KMS-11 (cell line): ENCODE data around the gene CDH11.

Experiments
- H2AFZ ChIP-seq: fragments of 200-600 bp; sonication (generic); 2 replicates; pipeline ENCODE4 v1.6.1; 2016; ENCODE audit warnings: antibody characterized with exemption, mixed run types, low read depth
- H3K27ac ChIP-seq: fragments of 200-600 bp; sonication (generic); 2 replicates; pipeline ENCODE4 v1.6.1; 2016; ENCODE audit warnings: mild to moderate bottlenecking, mixed run types
- H3K27me3 ChIP-seq: fragments of 200-600 bp; sonication (generic); 2 replicates; pipeline ENCODE4 v1.6.1; 2017; ENCODE audit warnings: mild to moderate bottlenecking, low read depth, mixed run types, moderate library complexity; ENCODE audit not compliant: insufficient read depth
- H3K36me3 ChIP-seq: fragments of 200-600 bp; sonication (generic); 2 replicates; pipeline ENCODE4 v1.6.1; 2017; ENCODE audit warnings: mild to moderate bottlenecking, mixed run types; ENCODE audit not compliant: insufficient read depth
- H3K4me1 ChIP-seq: fragments of 200-600 bp; sonication (generic); 2 replicates; pipeline ENCODE4 v1.6.1; 2016; ENCODE audit warnings: mild to moderate bottlenecking, low read depth, mixed run types; ENCODE audit not compliant: poor library complexity, severe bottlenecking
- H3K4me2 ChIP-seq: fragments of 200-600 bp; sonication (generic); 2 replicates; pipeline ENCODE4 v1.7.0; 2016; ENCODE audit warnings: mild to moderate bottlenecking, mixed run types
- H3K4me3 ChIP-seq: fragments of 200-600 bp; sonication (generic); IDR thresholded peaks from 2 replicates; pipeline ENCODE4 v1.6.1; 2017; ENCODE audit warnings: low read depth, low read length, mixed read lengths; ENCODE audit not compliant: insufficient read depth
- H3K79me2 ChIP-seq: fragments of 200-600 bp; sonication (generic); 2 replicates; pipeline ENCODE4 v1.6.1; 2016; ENCODE audit warnings: low read depth, mixed run types; ENCODE audit not compliant: insufficient read depth
- H3K9ac ChIP-seq: fragments of 200-600 bp; sonication (generic); 2 replicates; pipeline ENCODE4 v1.6.1; 2016; ENCODE audit warnings: mild to moderate bottlenecking, mixed run types
- H4K20me1 ChIP-seq: fragments of 200-600 bp; sonication (generic); 2 replicates; pipeline ENCODE4 v1.6.1; 2016; ENCODE audit warnings: mild to moderate bottlenecking, mixed run types; ENCODE audit not compliant: insufficient read depth
- TF ChIP-seq, protein P1 (sequence below): fragments of 200-600 bp; sonication (generic); conservative IDR thresholded peaks from 2 replicates; pipeline ENCODE4 v1.6.1; 2017; ENCODE audit warnings: low read depth, mild to moderate bottlenecking, antibody characterized with exemption, low read length, moderate library complexity, mixed read lengths

Gene CDH11

DNA sequence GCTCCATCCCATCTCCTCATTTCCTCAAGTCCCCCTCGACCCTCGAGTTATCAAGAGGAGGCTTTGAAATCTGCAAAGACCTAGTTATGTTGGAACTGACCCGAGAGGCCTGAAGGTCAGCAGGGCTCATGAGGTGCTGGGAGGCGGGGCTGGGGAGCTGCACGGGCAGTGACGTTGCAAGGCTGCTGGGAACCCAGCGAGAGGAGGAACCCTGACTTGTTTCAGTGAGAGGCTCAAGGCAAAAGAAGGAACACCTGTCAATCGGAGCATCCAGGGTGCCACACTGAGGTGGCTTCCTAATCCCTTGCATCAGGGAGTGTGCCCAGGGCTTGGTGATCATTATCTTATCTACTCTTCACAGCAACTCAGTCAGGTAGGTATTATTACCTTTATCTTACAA, 86.9 kb downstream of the CDH11 start:
- H4K20me1 ChIP-seq = no peaks in the 10 kb centered on the region

DNA sequence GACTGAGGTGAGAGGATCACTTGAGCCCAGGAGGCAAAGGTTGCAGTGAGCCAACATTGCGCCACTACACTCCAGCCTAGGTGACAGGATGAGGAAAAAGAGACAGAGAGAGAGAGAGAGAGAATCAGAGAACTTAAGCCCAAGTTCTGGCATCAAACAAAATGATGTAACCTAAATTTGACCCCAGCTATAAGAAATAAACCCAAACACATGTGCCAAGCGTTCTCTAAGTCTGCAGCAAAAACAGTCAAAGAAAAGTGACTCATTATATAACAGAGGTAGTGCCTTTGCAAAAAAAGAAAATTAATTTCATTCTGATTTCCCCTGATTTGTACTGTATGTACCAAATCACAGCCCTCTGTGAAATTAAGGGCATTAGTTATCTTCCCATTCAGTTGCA, 89.5 kb downstream of the CDH11 start:
- no peaks in the 10 kb centered on the region for H4K20me1 ChIP-seq
- H3K4me3 ChIP-seq = no peak overlapping the region
- no peak overlapping the region for H3K27ac ChIP-seq
- no peak overlapping the region for H3K4me2 ChIP-seq
- H3K36me3 ChIP-seq = no peaks in the 10 kb centered on the region
- no peaks in the 10 kb centered on the region for H3K79me2 ChIP-seq
- H3K9ac ChIP-seq = no peak overlapping the region
- H3K27me3 ChIP-seq = no peaks in the 10 kb centered on the region
- no peak overlapping the region for H2AFZ ChIP-seq
- H3K4me1 ChIP-seq = no peaks in the 10 kb centered on the region
- TF ChIP-seq, protein P1, sequence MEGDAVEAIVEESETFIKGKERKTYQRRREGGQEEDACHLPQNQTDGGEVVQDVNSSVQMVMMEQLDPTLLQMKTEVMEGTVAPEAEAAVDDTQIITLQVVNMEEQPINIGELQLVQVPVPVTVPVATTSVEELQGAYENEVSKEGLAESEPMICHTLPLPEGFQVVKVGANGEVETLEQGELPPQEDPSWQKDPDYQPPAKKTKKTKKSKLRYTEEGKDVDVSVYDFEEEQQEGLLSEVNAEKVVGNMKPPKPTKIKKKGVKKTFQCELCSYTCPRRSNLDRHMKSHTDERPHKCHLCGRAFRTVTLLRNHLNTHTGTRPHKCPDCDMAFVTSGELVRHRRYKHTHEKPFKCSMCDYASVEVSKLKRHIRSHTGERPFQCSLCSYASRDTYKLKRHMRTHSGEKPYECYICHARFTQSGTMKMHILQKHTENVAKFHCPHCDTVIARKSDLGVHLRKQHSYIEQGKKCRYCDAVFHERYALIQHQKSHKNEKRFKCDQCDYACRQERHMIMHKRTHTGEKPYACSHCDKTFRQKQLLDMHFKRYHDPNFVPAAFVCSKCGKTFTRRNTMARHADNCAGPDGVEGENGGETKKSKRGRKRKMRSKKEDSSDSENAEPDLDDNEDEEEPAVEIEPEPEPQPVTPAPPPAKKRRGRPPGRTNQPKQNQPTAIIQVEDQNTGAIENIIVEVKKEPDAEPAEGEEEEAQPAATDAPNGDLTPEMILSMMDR = no peak

More for the DNA sequence above, 86.9 kb downstream of the CDH11 start:
- Histone ChIP-seq H3K79me2 (no peaks in the 10 kb centered on the region), H3K9ac (no peak overlapping the region), H3K4me3 (no peak overlapping the region), H3K4me2 (no peak overlapping the region), H3K4me1 (no peaks in the 10 kb centered on the region), H3K36me3 (no peaks in the 10 kb centered on the region), H3K27ac (no peak overlapping the region), H3K27me3 (no peaks in the 10 kb centered on the region), H2AFZ (no peak overlapping the region)
- TF ChIP-seq, protein P1 = no peak

DNA sequence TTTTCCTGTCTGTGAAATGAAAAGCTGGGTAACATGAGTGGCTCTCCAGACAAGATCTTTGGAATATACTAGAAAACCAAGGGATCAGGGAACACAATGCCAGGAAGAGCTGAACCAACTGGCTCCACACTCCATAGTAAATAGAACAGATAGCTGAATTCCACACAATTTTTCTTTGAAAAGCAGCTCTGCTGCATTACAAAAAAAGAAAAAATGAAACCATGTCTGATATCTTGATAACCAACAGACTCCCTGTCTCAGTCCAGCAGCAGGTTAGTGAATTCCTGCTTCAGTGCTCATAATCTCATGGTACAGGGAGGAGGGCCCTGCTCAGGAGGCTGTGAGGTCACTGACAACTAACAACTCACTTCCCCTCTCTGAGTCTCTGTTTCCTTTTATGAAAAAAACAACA, 97.1 kb downstream of the CDH11 start:
- TF ChIP-seq, protein P1 = no peak
- no peak overlapping the region for H3K4me2 ChIP-seq
- H3K4me3 ChIP-seq = no peak overlapping the region
- H3K79me2 ChIP-seq = no peaks in the 10 kb centered on the region
- H2AFZ ChIP-seq = no peak overlapping the region
- H3K27ac ChIP-seq = no peak overlapping the region
- no peaks in the 10 kb centered on the region for H3K27me3 ChIP-seq
- H3K9ac ChIP-seq = no peak overlapping the region
- H3K4me1 ChIP-seq = no peaks in the 10 kb centered on the region
- H4K20me1 ChIP-seq = no peaks in the 10 kb centered on the region
- H3K36me3 ChIP-seq = no peaks in the 10 kb centered on the region

DNA sequence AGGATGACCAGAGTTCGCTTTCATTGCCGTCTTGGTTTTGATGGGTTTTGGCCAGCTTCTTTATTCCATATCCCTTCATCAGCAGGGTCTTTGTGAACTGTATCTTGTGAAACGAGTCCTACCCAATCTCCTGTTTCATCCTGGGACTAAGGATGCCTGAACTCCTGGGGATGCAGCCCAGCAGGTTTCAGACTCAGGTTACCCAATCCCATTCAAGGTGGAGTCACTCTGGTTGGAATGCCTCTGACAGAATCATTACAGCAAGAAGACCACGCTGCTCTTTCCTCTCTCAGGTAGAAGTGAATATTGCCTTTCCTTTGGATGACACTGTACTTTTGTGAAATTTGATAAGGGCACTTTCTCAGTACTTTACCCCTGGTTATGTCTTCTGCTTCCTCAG, 98.1 kb downstream of the CDH11 start:
- TF ChIP-seq, protein P1 = no peak
- Histone ChIP-seq H3K79me2 (no peaks in the 10 kb centered on the region), H3K4me3 (no peak overlapping the region), H3K4me2 (no peak overlapping the region), H3K4me1 (no peaks in the 10 kb centered on the region), H3K27me3 (no peaks in the 10 kb centered on the region), H3K27ac (no peak overlapping the region), H3K9ac (no peak overlapping the region), H3K36me3 (no peaks in the 10 kb centered on the region), H4K20me1 (no peaks in the 10 kb centered on the region), H2AFZ (no peak overlapping the region)
